Cardiac fibroblast (primary cell): ENCODE results near the gene SIGLEC9.
"Not testable (repeated sequence)": the region's sequence is repeated elsewhere in the genome, so short reads cannot be mapped to it uniquely, and the experiment has no call there.

Source experiments
- DNase-seq, 2 donors: peaks; one replicate each; pipeline versions ENCODE4 v3.0.0 to v3.0.0-alpha.2; 2010; ENCODE audit warnings: low read depth in 2 of 2
- H3K4me3 ChIP-seq, 2 donors: replicated peaks in 1 of 2; 1 replicate in 1 of 2; 2 replicates in 1 of 2; pipeline ENCODE4 v1.5.1; 2011; ENCODE audit warnings: low read depth in 2 of 2, low read length in 2 of 2, mild to moderate bottlenecking in 2 of 2, moderate library complexity in 1 of 2
- TF ChIP-seq, protein P1 (sequence below): IDR thresholded peaks from one replicate; pipeline ENCODE4 v1.5.1; 2011; ENCODE audit warnings: low read depth, mild to moderate bottlenecking, low read length, inconsistent platforms

Gene SIGLEC9

DNA sequence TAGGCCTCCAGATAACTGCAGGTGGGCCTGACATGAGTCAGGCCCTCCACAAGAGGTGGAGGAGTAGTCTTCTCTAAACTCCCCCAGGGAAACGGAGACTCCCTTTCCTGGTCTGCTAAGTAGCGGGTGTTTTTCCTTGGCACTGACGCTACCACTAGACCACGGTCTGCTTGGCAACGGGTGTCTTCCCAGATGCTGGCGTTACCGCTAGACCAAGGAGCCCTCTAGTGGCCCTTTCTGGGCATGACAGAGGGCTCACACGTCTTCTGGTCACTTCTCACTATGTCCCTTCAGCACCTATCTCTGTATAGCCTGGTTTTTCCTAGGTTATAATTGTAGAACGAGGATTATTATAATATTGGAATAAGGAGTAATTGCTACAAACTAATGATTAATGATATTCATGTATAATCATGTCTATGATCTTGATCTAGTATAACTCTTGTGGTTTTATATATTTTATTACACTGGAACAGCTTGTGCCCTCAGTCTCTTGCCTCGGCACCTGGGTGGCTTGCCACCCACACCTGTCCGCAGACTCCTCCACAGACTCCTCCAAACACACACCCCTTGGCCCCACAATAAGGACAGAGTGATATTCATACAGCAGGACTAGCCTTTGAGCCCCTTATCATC lies 44.7 kb downstream of the SIGLEC9 start:
- DNase-seq: peak; percentile 77 to 83
- TF ChIP-seq, protein P1, sequence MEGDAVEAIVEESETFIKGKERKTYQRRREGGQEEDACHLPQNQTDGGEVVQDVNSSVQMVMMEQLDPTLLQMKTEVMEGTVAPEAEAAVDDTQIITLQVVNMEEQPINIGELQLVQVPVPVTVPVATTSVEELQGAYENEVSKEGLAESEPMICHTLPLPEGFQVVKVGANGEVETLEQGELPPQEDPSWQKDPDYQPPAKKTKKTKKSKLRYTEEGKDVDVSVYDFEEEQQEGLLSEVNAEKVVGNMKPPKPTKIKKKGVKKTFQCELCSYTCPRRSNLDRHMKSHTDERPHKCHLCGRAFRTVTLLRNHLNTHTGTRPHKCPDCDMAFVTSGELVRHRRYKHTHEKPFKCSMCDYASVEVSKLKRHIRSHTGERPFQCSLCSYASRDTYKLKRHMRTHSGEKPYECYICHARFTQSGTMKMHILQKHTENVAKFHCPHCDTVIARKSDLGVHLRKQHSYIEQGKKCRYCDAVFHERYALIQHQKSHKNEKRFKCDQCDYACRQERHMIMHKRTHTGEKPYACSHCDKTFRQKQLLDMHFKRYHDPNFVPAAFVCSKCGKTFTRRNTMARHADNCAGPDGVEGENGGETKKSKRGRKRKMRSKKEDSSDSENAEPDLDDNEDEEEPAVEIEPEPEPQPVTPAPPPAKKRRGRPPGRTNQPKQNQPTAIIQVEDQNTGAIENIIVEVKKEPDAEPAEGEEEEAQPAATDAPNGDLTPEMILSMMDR: peak; percentile 75
- not testable (repeated sequence) for H3K4me3 ChIP-seq

DNA sequence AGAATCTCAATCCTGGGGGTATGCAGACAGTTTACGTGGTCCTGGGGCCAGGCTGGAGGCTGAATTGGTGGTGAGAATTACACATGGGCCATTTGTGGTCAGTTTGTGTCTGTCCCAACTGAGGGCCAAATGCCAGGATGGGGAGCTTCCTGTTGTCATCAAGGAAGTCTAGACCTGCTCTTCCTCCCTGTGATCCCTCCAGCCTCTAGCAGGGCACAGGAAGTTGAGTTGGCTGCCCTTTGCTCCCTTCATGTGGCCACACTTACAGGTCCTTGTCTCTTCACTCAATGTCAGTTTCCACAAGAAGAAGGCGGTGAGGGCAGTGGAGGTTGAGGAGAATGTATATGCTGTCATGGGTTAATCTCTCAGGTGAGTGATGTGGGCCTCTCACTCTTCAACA lies 47.5 kb downstream of the SIGLEC9 start:
- no peak for DNase-seq
- TF ChIP-seq, protein P1: no peak
- H3K4me3 ChIP-seq: no peak overlapping the region

DNA sequence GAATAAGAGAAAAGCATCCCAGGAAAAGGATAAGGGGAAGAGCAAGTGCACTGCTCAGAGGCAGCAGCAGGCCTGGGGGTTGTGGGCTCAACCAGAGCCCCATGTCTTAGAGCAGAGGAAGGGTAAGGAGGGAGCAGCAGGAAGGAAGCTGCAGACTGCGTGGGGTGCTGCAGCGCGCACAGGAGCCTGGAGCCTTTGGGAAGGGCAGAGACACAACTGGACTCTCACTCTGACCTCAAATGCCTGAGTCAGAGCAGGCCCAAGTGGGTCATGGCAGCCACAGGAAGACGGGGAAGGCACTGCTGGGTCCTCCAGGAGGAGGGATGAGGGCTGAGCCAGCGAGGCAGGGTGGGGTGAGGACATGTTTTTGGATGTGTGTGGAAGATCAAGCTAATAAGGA lies 49.0 kb downstream of the SIGLEC9 start:
- DNase-seq: no peak
- no peak overlapping the region for H3K4me3 ChIP-seq
- TF ChIP-seq, protein P1: no peak

DNA sequence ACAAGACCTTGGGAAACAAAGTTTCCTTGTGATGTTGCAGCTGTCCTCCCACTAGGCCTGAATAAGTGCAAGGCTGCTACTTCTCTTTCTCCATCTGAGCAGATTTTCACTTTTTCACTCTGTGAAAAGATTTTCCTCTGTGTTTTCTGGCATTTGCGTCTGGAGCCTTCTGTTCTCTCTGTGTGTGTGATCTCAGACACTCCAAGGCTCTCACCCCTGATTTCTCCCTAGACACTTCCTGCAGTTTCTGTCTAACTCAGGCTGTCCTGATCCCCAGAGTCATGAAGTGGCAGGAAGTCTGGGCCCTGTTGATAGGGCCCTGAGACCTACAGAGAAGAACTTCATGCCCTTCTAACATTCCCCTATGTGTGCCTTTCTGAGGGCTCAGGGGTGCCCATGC lies 54.5 kb downstream of the SIGLEC9 start:
- TF ChIP-seq, protein P1: no peak
- no peak for DNase-seq
- H3K4me3 ChIP-seq: no peak overlapping the region
